AG10803 (cell line): ENCODE data around the gene NCK2.

ENCODE experiments used
- DNase-seq: peaks from one replicate; pipeline ENCODE4 v3.0.0; 2010; ENCODE audit warnings: low read depth
- H3K4me3 ChIP-seq: 2 replicates; pipeline ENCODE4 v1.5.1; 2011; ENCODE audit warnings: mild to moderate bottlenecking, low read length, control low read depth
- CTCF ChIP-seq: conservative IDR thresholded peaks from 2 replicates; pipeline ENCODE4 v1.5.1; 2011; ENCODE audit warnings: mild to moderate bottlenecking, low read length, control low read depth, inconsistent platforms

Gene NCK2

GRCh38 chr2:105881286-105882136 lies 136.8 kb downstream of the NCK2 start:
- no peak for TF ChIP-seq CTCF
- DNase-seq = no peak
- no peak overlapping the region for H3K4me3 ChIP-seq

- TF ChIP-seq CTCF = no peak
- no peak for DNase-seq
- H3K4me3 ChIP-seq = no peak overlapping the region
Measured at GRCh38 chr2:105882341-105882740, 137.6 kb downstream of the NCK2 start.

GRCh38 chr2:105882920-105883435 lies 138.3 kb downstream of the NCK2 start:
- H3K4me3 ChIP-seq = no peak overlapping the region
- TF ChIP-seq CTCF = no peak
- DNase-seq = no peak

- DNase-seq = no peak
- no peak overlapping the region for H3K4me3 ChIP-seq
- TF ChIP-seq CTCF = no peak
Measured at GRCh38 chr2:105883911-105884694, 139.4 kb downstream of the NCK2 start.

GRCh38 chr2:105885456-105885855 lies 140.7 kb downstream of the NCK2 start:
- no peak overlapping the region for H3K4me3 ChIP-seq
- no peak for DNase-seq
- no peak for TF ChIP-seq CTCF

- DNase-seq = peak; percentile 83
- TF ChIP-seq CTCF = no peak
- no peak overlapping the region for H3K4me3 ChIP-seq
Measured at GRCh38 chr2:105886029-105886454, 141.3 kb downstream of the NCK2 start.
